PFSK-1 (cell line): ENCODE results near the gene SAMM50.

Experiments used
- FOXP2 ChIP-seq: optimal IDR thresholded peaks from 2 replicates; pipeline ENCODE3; 2011; ENCODE audit warnings: borderline replicate concordance, control low read depth, inconsistent platforms; ENCODE audit not compliant: insufficient read depth; ENCODE audit errors: extremely low read length, extremely low read depth
- POLR2AphosphoS5 ChIP-seq: IDR thresholded peaks from 2 replicates; pipeline ENCODE4 v1.6.1; 2012; ENCODE audit warnings: low read depth, mild to moderate bottlenecking, control low read depth, low read length, moderate library complexity
- REST ChIP-seq, 2 experiments: IDR thresholded peaks; 2 replicates each; pipeline versions ENCODE4 v1.6.1 to v1.8.0; 2011 to 2012; ENCODE audit warnings: low read depth in 2 of 2, low read length in 2 of 2, control low read depth in 1 of 2, inconsistent platforms in 1 of 2, mild to moderate bottlenecking in 1 of 2, moderate library complexity in 1 of 2; ENCODE audit not compliant: insufficient read depth in 1 of 2
- SIN3A ChIP-seq: IDR thresholded peaks from 2 replicates; pipeline ENCODE4 v1.6.1; 2012; ENCODE audit warnings: mild to moderate bottlenecking, low read length, moderate library complexity, borderline replicate concordance; ENCODE audit not compliant: insufficient read depth
- TAF1 ChIP-seq: IDR thresholded peaks from 2 replicates; pipeline ENCODE4 v1.6.1; 2012; ENCODE audit warnings: low read length, control low read depth, borderline replicate concordance; ENCODE audit not compliant: insufficient read depth

DNA sequence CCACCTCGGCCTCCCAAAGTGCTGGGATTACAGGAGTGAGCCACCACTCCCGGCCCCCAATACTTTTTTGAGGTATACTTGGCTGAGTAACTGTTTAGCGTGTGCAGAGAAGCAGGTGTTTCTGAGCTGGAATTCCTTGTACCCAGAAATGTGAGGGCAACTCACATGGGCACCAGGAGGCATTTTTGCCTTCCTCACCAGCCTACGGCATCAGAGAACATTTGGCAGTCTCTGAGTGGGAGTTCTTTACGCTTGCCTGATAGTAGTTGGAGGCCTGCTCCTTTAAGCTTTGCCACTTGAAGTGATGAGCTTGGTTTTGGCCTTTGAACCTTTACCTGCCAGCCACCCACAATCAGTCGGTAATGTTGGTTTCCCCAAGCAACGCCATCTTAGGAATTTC, 78.0 kb downstream of the SAMM50 start:
- no peak for TF ChIP-seq POLR2AphosphoS5
- TF ChIP-seq REST (IDR thresholded peaks at IDR 0.05; ENCODE audit: insufficient read depth in 1 of 2, low read depth in 2 of 2, low read length in 2 of 2) = no peak
- no peak for TF ChIP-seq TAF1
- TF ChIP-seq FOXP2 = no peak
- no peak for TF ChIP-seq SIN3A
